Measurements from ENCODE around the gene SMCO3. TPM values are rescaled to one million over a fixed set of nuclear protein-coding genes. Genes with fewer than 3 reads are reported as not detected.
A peak's percentile ranks its signal among the peaks of the same experiment; 100 is the strongest.

Gene SMCO3
- total and polyA plus RNA-seq, 10 of the 15 experiments (the other 5 are each of a cell fraction or from before 2014, with no cell fraction given): 0.05 to 0.35 (median 0.10) TPM; not detected in 6

GRCh38 chr12:14803011-14803829 lies 10.8 kb downstream of the SMCO3 start, which contains the start of the genes C12orf60 and WBP11 (continued):
- TF ChIP-seq RAD51 (IDR thresholded peaks at IDR 0.05) (no peak), EP300 (IDR thresholded peaks at IDR 0.05; ENCODE audit: borderline replicate concordance in 1 of 2, control insufficient read depth in 1 of 2, low read depth in 2 of 2, low read length in 2 of 2) (no peak), HDAC2 (IDR thresholded peaks at IDR 0.05) (no peak), ASH2L (IDR thresholded peaks at IDR 0.05; ENCODE audit: borderline replicate concordance, low read depth) (peak; percentile 88; the same call in 1 of the 2 replicates), TAF1 (IDR thresholded peaks at IDR 0.05; ENCODE audit: borderline replicate concordance, low read depth, low read length) (peak; percentile 90; the same call in 1 of the 2 replicates), NR2F1 (conservative IDR thresholded peaks at IDR 0.05) (0 out of 2 replicates have a peak, but pooled peaks have one; percentile 13), IRF3 (IDR thresholded peaks at IDR 0.05) (no peak; the same call in none of the 2 replicates), SPI1 (IDR thresholded peaks at IDR 0.05; ENCODE audit: borderline replicate concordance, insufficient read depth, low read depth, low read length) (no peak), STAT3 (IDR thresholded peaks at IDR 0.05; ENCODE audit: low read depth, low read length) (no peak), ZNF274 (IDR thresholded peaks at IDR 0.05; ENCODE audit: insufficient read depth, insufficient read length) (no peak), MYC (IDR thresholded peaks at IDR 0.05; ENCODE audit: insufficient read depth, insufficient read length, insufficient replicate concordance, low read length, severe bottlenecking) (no peak), RELB (IDR thresholded peaks at IDR 0.05; ENCODE audit: low read depth) (peak; percentile 64), ZSCAN29 (IDR thresholded peaks at IDR 0.05) (no peak), CHD2 (IDR thresholded peaks at IDR 0.05; ENCODE audit: borderline replicate concordance, low read depth, low read length) (peak; percentile 85; the same call in 1 of the 2 replicates), ATF7 (IDR thresholded peaks at IDR 0.05; ENCODE audit: low read depth) (peak; percentile 70), MTA2 (IDR thresholded peaks at IDR 0.05; ENCODE audit: low read depth) (no peak), CBX5 (IDR thresholded peaks at IDR 0.05; ENCODE audit: low read depth) (0 out of 2 replicates have a peak, but pooled peaks have one; percentile 27), CHD1 (IDR thresholded peaks at IDR 0.05; ENCODE audit: low read depth, low read length) (no peak), ZNF384 (IDR thresholded peaks at IDR 0.05; ENCODE audit: borderline replicate concordance, low read depth, low read length) (no peak), CHD4 (IDR thresholded peaks at IDR 0.05) (no peak), IKZF1 (conservative IDR thresholded peaks at IDR 0.05) (peak; percentile 38; the same call in 1 of the 2 replicates), RAD21 (IDR thresholded peaks at IDR 0.05; ENCODE audit: insufficient read depth, low read depth, low read length) (no peak), ZNF24 (IDR thresholded peaks at IDR 0.05) (no peak), RFX5 (IDR thresholded peaks at IDR 0.05; ENCODE audit: low read depth, low read length) (no peak), NBN (IDR thresholded peaks at IDR 0.05) (peak; percentile 71), NFYB (IDR thresholded peaks at IDR 0.05; ENCODE audit: insufficient read depth, low read depth, low read length) (peak; percentile 94), HSF1 (IDR thresholded peaks at IDR 0.05; ENCODE audit: low read depth, low read length) (no peak)
